Kidney epithelial cell (primary cell): Measurements from ENCODE around the gene CAMK2B. TPM values are rescaled to one million over a fixed set of nuclear protein-coding genes. Genes with fewer than 3 reads are reported as not detected.

Experiments used
- DNase-seq: peaks from one replicate; pipeline ENCODE4 v3.0.0-alpha.2; 2010; ENCODE audit warnings: low read depth
- H3K27me3 ChIP-seq: 2 replicates; pipeline ENCODE4 v1.6.0; 2011; ENCODE audit warnings: low read length; ENCODE audit not compliant: control insufficient read depth, insufficient read depth
- H3K36me3 ChIP-seq: 2 replicates; pipeline ENCODE4 v1.5.1; 2011; ENCODE audit warnings: low read length; ENCODE audit not compliant: control insufficient read depth, insufficient read depth
- H3K4me3 ChIP-seq: 2 replicates; pipeline ENCODE4 v1.5.1; 2011; ENCODE audit warnings: low read depth, mild to moderate bottlenecking, control low read depth, low read length
- CTCF ChIP-seq: IDR thresholded peaks from 2 replicates; pipeline ENCODE4 v1.5.1; 2011; ENCODE audit warnings: mild to moderate bottlenecking, moderate library complexity, low read length, control low read depth, inconsistent platforms; ENCODE audit not compliant: insufficient read depth, poor library complexity, severe bottlenecking
- total RNA-seq: library from RNA; depleted of rRNA; stranded (reverse); fragments of >200 nt; gene quantifications from 2 replicates; pipeline ENCODE4 v1.2.3, GENCODE V29; 2015

CAMK2B gene
- total RNA-seq, 1 donor from 2014 or later, result not detected

- Histone ChIP-seq H3K27me3 (peaks cover 3% of the 10 kb centered on the region), H3K36me3 (no peaks in the 10 kb centered on the region), H3K4me3 (no peak overlapping the region)
- no peak for TF ChIP-seq CTCF
- no peak for DNase-seq
Measured at GRCh38 chr7:44335184-44335583, 9.8 kb upstream of the CAMK2B start.

GRCh38 chr7:44334734-44335097 is 9.3 kb upstream of the CAMK2B start:
- Histone ChIP-seq H3K27me3 (peaks cover 3% of the 10 kb centered on the region), H3K4me3 (no peak overlapping the region), H3K36me3 (no peaks in the 10 kb centered on the region)
- DNase-seq, result no peak
- no peak for TF ChIP-seq CTCF

- peaks cover 3% of the 10 kb centered on the region for H3K27me3 ChIP-seq
- TF ChIP-seq CTCF, result no peak
- no peaks in the 10 kb centered on the region for H3K36me3 ChIP-seq
- no peak for DNase-seq
- no peak overlapping the region for H3K4me3 ChIP-seq
Measured at GRCh38 chr7:44333911-44334733, 8.7 kb upstream of the CAMK2B start.

- no peaks in the 10 kb centered on the region for H3K36me3 ChIP-seq
- no peak overlapping the region for H3K4me3 ChIP-seq
- no peak for DNase-seq
- TF ChIP-seq CTCF, result no peak
- peaks cover 17% of the 10 kb centered on the region for H3K27me3 ChIP-seq
Measured at GRCh38 chr7:44331682-44332081, 6.3 kb upstream of the CAMK2B start.

GRCh38 chr7:44330331-44330730 is 4.9 kb upstream of the CAMK2B start:
- peaks cover 25% of the 10 kb centered on the region for H3K27me3 ChIP-seq
- H3K4me3 ChIP-seq, result no peak overlapping the region
- DNase-seq, result no peak
- no peaks in the 10 kb centered on the region for H3K36me3 ChIP-seq
- no peak for TF ChIP-seq CTCF

DNA sequence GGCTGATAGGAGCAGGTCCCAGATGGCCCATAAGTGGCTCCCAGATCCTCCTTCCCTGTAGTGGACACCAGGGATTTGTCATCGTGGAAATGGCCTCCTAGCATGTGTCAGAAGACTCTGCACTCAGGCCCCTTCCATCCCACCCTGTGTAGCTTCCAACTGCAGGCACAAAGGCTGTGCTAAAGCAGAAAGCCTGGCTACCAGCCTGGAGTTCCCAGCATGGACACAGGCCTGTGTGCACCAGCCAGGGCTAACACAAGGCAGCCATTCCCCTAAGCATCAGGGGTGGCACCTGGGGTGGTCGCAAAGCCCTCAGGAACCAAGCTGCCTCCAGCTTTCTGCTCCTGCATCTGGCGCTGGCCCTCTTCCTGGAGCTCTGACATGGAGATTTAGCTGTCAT is 4.5 kb upstream of the CAMK2B start:
- H3K4me3 ChIP-seq, result no peak overlapping the region
- peaks cover 25% of the 10 kb centered on the region for H3K27me3 ChIP-seq
- no peak for TF ChIP-seq CTCF
- H3K36me3 ChIP-seq, result no peaks in the 10 kb centered on the region
- no peak for DNase-seq
